ENCODE results near the gene ZNF576. TPM values are rescaled to one million over a fixed set of nuclear protein-coding genes. Genes with fewer than 3 reads are reported as not detected.

ZNF576 gene
- total and polyA plus RNA-seq, 2 of the 4 experiments (the other 2 are of a cell fraction): 13.8 to 19.5 TPM

- ATAC-seq (ENCODE audit: low read depth) (no peak), DNase-seq (no peak)
- H3K9ac ChIP-seq (ENCODE audit: low read depth, low read length): no peak overlapping the region
- H3K9me3 ChIP-seq (ENCODE audit: control insufficient read depth, insufficient read depth, low read length): no peaks in the 10 kb centered on the region
- no peak overlapping the region for H2BK5ac ChIP-seq (ENCODE audit: low read depth, low read length, poor library complexity, severe bottlenecking)
- CTCF ChIA-PET: interaction anchor here (1.0 kb wide), 1 partner anchor 9 kb away, joined by 3 read pairs; no protein-coding TSS in a partner anchor
- H4K20me1 ChIP-seq (ENCODE audit: insufficient read depth, low read length): peaks cover 10% of the 10 kb centered on the region
- no peak overlapping the region for H2AK9ac ChIP-seq (replicated peaks; ENCODE audit: low read depth, low read length, poor library complexity)
- H3K14ac ChIP-seq (replicated peaks; ENCODE audit: low read depth, low read length): no peak overlapping the region
- peaks cover 11 to 45% of the 10 kb centered on the region in 2 experiments for H3K79me1 ChIP-seq (ENCODE audit: low read depth in 1 of 2, low read length in 2 of 2)
- H2BK120ac ChIP-seq (ENCODE audit: low read depth, low read length): no peak overlapping the region
- WGBS, 2 experiments (ENCODE audit: extremely low coverage in 2 of 2, insufficient read length in 1 of 2): 100% methylated on average over 1 of the region's 2 CpGs; no CpG with 5 or more reads in 1 of the 2 experiments
- H2BK15ac ChIP-seq (ENCODE audit: low read depth, low read length): no peak overlapping the region
- dilution Hi-C loops (cut with HindIII; ENCODE audit: low sequenced_read_pairs, unreplicated experiment) (no loop called here), intact Hi-C loops (cut with micrococcal nuclease) (no loop called here), in situ Hi-C loops (cut with MboI; ENCODE audit: low sequenced_read_pairs) (no loop called here)
- H3K4ac ChIP-seq (ENCODE audit: low read depth, low read length): no peak overlapping the region
- no peak overlapping the region for H2AFZ ChIP-seq (replicated peaks; ENCODE audit: low read length, poor library complexity)
- no peak overlapping the region for H3K23ac ChIP-seq (ENCODE audit: low read depth, low read length)
- peaks cover 28% of the 10 kb centered on the region for H3K36me3 ChIP-seq (ENCODE audit: control insufficient read depth, insufficient read depth, low read length)
- H3K56ac ChIP-seq (ENCODE audit: extremely low read depth, insufficient read depth, low read length): no peak overlapping the region
- H3K4me2 ChIP-seq (ENCODE audit: low read depth, low read length): no peak overlapping the region
- H3K9me1 ChIP-seq (ENCODE audit: insufficient read depth, low read length): peaks cover 11% of the 10 kb centered on the region
- no peaks in the 10 kb centered on the region for H3K27me3 ChIP-seq (ENCODE audit: control insufficient read depth, insufficient read depth, low read length)
- H3K4me3 ChIP-seq (ENCODE audit: insufficient read depth, low read depth, low read length): no peak overlapping the region
- H3K4me1 ChIP-seq (ENCODE audit: control insufficient read depth, insufficient read depth, low read length): no peaks in the 10 kb centered on the region
- no peak overlapping the region for H2AK5ac ChIP-seq (ENCODE audit: low read depth, low read length)
- H3K18ac ChIP-seq (ENCODE audit: low read depth, low read length): no peak overlapping the region
- H4K8ac ChIP-seq (ENCODE audit: low read depth in 2 of 2, low read length in 2 of 2): no peak overlapping the region
- POLR2A ChIA-PET (ENCODE audit: unreplicated experiment): no interaction called here
- no peak overlapping the region for H2BK20ac ChIP-seq (ENCODE audit: low read depth, low read length)
- H4K91ac ChIP-seq (ENCODE audit: insufficient read depth, low read depth, low read length): no peak overlapping the region
- no peak overlapping the region for H3K27ac ChIP-seq (ENCODE audit: insufficient read depth, low read length)
- no peak overlapping the region for H4K5ac ChIP-seq (ENCODE audit: low read depth, low read length)
- TF ChIP-seq USF2 (IDR thresholded peaks at IDR 0.05; ENCODE audit: low read depth, low read length): no peak
- no peak for TF ChIP-seq MAZ (IDR thresholded peaks at IDR 0.05; ENCODE audit: borderline replicate concordance, low read depth, low read length)
- no peak for TF ChIP-seq CHD1 (IDR thresholded peaks at IDR 0.05; ENCODE audit: low read depth, low read length)
- no peak for TF ChIP-seq POLR2A (IDR thresholded peaks at IDR 0.05; ENCODE audit: low read depth, low read length)
- TF ChIP-seq MAFK (IDR thresholded peaks at IDR 0.05; ENCODE audit: low read depth, low read length): no peak
- no peak for TF ChIP-seq BHLHE40 (IDR thresholded peaks at IDR 0.05; ENCODE audit: low read depth, low read length)
- TF ChIP-seq NFE2L2 (IDR thresholded peaks at IDR 0.05; ENCODE audit: low read depth, low read length): no peak
- TF ChIP-seq CTCF (conservative IDR thresholded peaks at IDR 0.05; ENCODE audit: low read depth, low read length): no peak
- TF ChIP-seq FOS (IDR thresholded peaks at IDR 0.05; ENCODE audit: low read depth, low read length): no peak
- no peak for TF ChIP-seq RCOR1 (IDR thresholded peaks at IDR 0.05; ENCODE audit: insufficient replicate concordance, low read length)
- no peak for TF ChIP-seq RAD21 (IDR thresholded peaks at IDR 0.05; ENCODE audit: low read length)
- no peak for TF ChIP-seq CEBPB (IDR thresholded peaks at IDR 0.05; ENCODE audit: low read depth, low read length)
- no peak for TF ChIP-seq SMC3 (IDR thresholded peaks at IDR 0.05; ENCODE audit: low read depth, low read length)
- TF ChIP-seq RFX5 (IDR thresholded peaks at IDR 0.05; ENCODE audit: low read depth, low read length): no peak
- no peak for TF ChIP-seq ELK1 (IDR thresholded peaks at IDR 0.05; ENCODE audit: borderline replicate concordance, low read depth, low read length)
- TF ChIP-seq MXI1 (IDR thresholded peaks at IDR 0.05; ENCODE audit: borderline replicate concordance, low read depth, low read length): no peak
- no TSS peak for BruUV-seq (replicated peaks)
These were observed 10.0 kb upstream of the ZNF576 start for GRCh38 chr19:43586346-43586745.

Data from IMR-90 (cell line).